ENCODE results near the gene PPIL4.
"Not testable (repeated sequence)": the region's sequence is repeated elsewhere in the genome, so short reads cannot be mapped to it uniquely, and the experiment has no call there.

GRCh38 chr6:149460249-149460648 is 85.6 kb downstream of the PPIL4 start:
- not testable (repeated sequence) for TF ChIP-seq POLR2A (IDR thresholded peaks at IDR 0.05; ENCODE audit: low read length); GATA1 (IDR thresholded peaks at IDR 0.05; ENCODE audit: low read depth, low read length)

Data from erythroblast (primary cell).